B cell (primary cell): ENCODE results near the gene NCOA5.

ENCODE experiments used
- EZH2 ChIP-seq: IDR thresholded peaks from 2 replicates; pipeline ENCODE4 v1.6.1; 2012; ENCODE audit warnings: borderline replicate concordance, low read depth, mild to moderate bottlenecking, moderate library complexity, low read length; ENCODE audit not compliant: insufficient read depth, poor library complexity, severe bottlenecking
- TF ChIP-seq, protein P1 (sequence below): fragments of 200-600 bp; IDR thresholded peaks from one replicate; pipeline ENCODE4 v1.8.0; 2022; ENCODE audit warnings: antibody characterized with exemption, mild to moderate bottlenecking

- TF ChIP-seq, protein P1, sequence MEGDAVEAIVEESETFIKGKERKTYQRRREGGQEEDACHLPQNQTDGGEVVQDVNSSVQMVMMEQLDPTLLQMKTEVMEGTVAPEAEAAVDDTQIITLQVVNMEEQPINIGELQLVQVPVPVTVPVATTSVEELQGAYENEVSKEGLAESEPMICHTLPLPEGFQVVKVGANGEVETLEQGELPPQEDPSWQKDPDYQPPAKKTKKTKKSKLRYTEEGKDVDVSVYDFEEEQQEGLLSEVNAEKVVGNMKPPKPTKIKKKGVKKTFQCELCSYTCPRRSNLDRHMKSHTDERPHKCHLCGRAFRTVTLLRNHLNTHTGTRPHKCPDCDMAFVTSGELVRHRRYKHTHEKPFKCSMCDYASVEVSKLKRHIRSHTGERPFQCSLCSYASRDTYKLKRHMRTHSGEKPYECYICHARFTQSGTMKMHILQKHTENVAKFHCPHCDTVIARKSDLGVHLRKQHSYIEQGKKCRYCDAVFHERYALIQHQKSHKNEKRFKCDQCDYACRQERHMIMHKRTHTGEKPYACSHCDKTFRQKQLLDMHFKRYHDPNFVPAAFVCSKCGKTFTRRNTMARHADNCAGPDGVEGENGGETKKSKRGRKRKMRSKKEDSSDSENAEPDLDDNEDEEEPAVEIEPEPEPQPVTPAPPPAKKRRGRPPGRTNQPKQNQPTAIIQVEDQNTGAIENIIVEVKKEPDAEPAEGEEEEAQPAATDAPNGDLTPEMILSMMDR = no peak
- TF ChIP-seq EZH2 = no peak
Observed at GRCh38 chr20:46050444-46050843, 39.3 kb downstream of the NCOA5 start.
